DMS114 treated with DMSO at 0.1 percent for 48 hours (cell line): ENCODE data around the gene IFT81.

Source experiments
- DNase-seq: peaks from one replicate; lab custom pipeline; 2025; ENCODE audit not compliant: unreplicated experiment; lab: John Stamatoyannopoulos, UW

Gene IFT81

GRCh38 chr12:110149086-110149660 lies 25.0 kb downstream of the IFT81 start:
- DNase-seq, result no peak

GRCh38 chr12:110156766-110157165 lies 32.6 kb downstream of the IFT81 start:
- no peak for DNase-seq

GRCh38 chr12:110157539-110157938 lies 33.4 kb downstream of the IFT81 start:
- no peak for DNase-seq

GRCh38 chr12:110159671-110160245 lies 35.6 kb downstream of the IFT81 start:
- DNase-seq, result no peak

- DNase-seq, result no peak
Measured at GRCh38 chr12:110165540-110166159, 41.5 kb downstream of the IFT81 start.

- DNase-seq, result no peak
Measured at GRCh38 chr12:110168732-110169455, 44.7 kb downstream of the IFT81 start.

GRCh38 chr12:110170535-110171185 lies 46.5 kb downstream of the IFT81 start:
- DNase-seq, result no peak

- no peak for DNase-seq
Measured at GRCh38 chr12:110171186-110171538, 47.0 kb downstream of the IFT81 start.

- no peak for DNase-seq
Measured at GRCh38 chr12:110171636-110172035, 47.5 kb downstream of the IFT81 start.

- DNase-seq, result no peak
Measured at GRCh38 chr12:110174373-110174996, 50.3 kb downstream of the IFT81 start.

GRCh38 chr12:110175201-110175600 lies 51.0 kb downstream of the IFT81 start:
- DNase-seq, result no peak

GRCh38 chr12:110176745-110177144 lies 52.6 kb downstream of the IFT81 start:
- DNase-seq, result no peak

GRCh38 chr12:110179291-110179690 lies 55.1 kb downstream of the IFT81 start:
- no peak for DNase-seq

GRCh38 chr12:110180591-110181005 lies 56.4 kb downstream of the IFT81 start:
- no peak for DNase-seq

- DNase-seq, result no peak
Measured at GRCh38 chr12:110182281-110182680, 58.1 kb downstream of the IFT81 start.

- no peak for DNase-seq
Measured at GRCh38 chr12:110183386-110183785, 59.2 kb downstream of the IFT81 start.

- DNase-seq, result no peak
Measured at GRCh38 chr12:110185626-110186025, 61.5 kb downstream of the IFT81 start.

GRCh38 chr12:110186059-110186458 lies 61.9 kb downstream of the IFT81 start:
- DNase-seq, result no peak

GRCh38 chr12:110193196-110193595 lies 69.0 kb downstream of the IFT81 start:
- no peak for DNase-seq

- DNase-seq, result no peak
Measured at GRCh38 chr12:110197003-110197402, 72.8 kb downstream of the IFT81 start.

- no peak for DNase-seq
Measured at GRCh38 chr12:110198386-110198785, 74.2 kb downstream of the IFT81 start.
